ENCODE results near the gene MINDY1.

MINDY1 gene

GRCh38 chr1:150964164-150964489 is 42.6 kb downstream of the MINDY1 start:
- no peak for DNase-seq

DNA sequence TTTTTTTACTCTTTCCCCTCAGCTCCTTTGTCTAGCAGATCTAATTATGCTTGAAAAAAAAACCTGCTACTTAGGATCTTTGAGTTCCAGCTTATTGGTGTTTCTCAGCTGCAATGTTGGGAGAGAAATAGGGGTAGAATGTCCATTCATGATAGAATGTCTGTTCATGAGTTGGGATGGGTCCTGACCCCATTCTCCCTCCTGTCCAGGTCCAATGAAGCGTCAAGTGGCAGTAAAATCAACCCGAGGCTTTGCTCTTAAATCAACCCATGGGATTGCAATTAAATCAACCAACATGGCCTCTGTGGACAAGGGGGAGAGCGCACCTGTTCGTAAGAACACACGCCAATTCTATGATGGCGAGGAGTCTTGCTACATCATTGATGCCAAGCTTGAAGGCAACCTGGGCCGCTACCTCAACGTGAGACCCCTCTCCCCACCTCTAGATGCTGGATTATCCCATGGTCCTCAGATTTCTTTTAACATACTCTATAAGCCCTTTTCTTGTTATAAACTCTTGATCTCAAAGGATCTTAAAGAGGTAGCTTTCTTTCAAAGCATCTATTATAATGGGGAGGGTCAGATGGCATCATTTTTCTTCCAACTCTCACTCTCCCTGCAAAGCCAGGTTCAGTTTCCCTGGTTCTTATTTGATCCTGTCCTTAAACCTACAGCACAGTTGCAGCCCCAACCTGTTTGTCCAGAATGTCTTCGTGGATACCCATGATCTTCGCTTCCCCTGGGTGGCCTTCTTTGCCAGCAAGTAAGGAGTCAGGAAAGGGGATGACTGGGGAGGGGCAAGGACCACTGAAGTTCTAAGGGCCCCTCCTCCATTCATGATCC is 43.2 kb downstream of the MINDY1 start:
- no peak for DNase-seq

DNA sequence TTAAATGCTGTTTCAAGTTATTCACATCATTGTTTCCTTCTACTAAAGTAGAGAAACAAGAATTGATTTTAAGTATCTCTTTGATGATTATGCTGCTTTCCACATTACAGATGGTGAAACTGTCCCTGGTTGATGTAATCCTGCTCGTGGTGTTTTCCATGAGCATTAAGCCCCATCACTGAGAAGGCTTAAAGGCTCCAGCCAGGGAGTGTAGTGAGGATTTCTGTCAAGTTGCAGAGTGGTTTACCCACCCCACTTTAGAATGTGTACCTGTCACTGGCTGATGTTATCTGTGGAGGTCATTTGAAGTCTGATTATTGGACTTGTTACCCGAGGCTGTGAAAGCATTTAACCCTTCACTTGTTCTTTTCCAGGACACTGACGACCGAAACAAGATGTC is 44.9 kb downstream of the MINDY1 start:
- no peak for DNase-seq

DNA sequence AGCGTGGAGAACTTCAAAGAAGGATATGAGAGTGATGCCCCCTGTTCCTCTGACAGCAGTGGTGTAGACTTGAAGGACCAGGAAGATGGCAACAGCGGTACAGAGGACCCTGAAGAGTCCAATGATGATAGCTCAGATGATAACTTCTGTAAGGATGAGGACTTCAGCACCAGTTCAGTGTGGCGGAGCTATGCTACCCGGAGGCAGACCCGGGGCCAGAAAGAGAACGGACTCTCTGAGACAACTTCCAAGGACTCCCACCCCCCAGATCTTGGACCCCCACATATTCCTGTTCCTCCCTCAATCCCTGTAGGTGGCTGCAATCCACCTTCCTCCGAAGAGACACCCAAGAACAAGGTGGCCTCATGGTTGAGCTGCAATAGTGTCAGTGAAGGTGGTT is 46.1 kb downstream of the MINDY1 start:
- DNase-seq = no peak

DNA sequence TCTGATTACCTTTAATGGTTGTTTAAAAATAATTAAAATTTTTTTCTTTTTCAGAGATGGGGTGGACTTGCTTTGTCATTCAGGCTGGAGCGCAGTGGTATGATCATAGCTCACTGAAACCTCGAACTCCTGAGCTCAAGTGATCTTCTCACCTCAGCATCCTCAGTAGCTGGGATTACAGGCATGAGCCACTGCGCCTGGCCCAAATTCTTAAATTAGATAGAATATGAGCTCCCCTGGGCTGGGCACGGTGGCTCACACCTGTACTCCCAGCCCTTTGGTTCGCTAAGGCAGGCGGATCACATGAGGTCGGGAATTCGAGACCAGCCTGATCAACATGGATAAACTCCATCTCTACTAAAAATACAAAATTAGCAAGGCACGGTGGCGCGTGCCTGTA is 49.0 kb downstream of the MINDY1 start:
- no peak for DNase-seq

DNA sequence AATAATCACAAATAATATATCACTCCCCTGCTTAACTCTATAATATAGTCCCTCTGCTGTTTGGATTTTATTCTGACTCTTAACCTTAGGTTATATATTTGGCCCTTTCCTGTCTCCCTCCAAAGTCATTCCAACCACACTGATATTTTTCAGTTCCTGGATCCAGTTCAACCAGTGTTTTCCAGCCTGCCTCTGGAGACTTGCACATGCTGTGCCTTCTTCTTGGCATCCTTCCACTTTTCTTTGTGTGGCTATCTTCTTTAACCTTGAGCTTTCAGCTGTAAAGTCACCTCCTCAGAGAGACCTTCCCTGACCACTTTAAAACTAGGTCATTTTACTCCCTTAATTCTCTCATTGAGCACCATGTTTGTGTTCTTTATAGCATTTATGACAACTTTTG is 51.4 kb downstream of the MINDY1 start:
- no peak for DNase-seq

DNA sequence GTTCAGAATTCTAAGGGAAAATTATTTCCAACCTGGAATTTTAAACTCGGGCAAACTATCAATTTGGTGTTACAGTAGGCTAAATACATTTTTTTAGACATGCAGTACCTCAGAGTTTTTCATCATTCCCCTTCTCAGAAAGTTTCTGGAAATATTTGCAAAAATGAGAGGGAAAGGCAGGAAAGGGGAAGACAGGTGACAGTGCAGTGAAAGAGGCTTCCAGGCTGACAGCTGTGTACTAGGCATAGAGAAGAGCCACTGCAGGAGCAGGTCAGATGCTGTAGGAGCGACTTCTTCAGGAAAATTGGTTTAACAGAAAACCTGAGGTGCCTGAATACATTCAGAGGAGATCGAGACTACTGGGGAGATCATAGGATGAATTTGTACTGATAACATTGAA is 52.0 kb downstream of the MINDY1 start:
- DNase-seq = no peak
